NCI-H69 (cell line): Measurements from ENCODE around the gene SPATA19.

Experiments used
- DNase-seq: peaks from one replicate; lab custom pipeline; 2025; lab: John Stamatoyannopoulos, UW

Gene SPATA19

DNA sequence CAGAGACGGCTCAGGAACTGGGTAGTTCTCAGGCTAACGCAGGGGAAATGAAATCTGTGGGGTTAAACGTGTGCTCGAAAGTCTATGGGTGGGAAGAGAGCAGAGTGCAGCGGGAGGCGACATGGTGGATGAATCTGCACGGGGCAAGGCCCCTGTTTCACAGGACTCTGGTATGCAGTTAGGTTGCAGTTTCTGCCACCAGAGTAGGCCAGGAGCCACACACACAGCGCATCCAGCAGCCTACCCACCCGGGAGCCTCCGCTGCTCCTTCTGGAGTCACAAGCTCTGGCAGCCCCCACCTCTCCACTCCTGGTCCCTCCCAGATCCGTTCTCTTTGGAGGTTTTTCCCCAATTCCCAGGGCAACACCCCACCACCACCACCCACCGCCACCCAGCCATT, 27.0 kb downstream of the SPATA19 start:
- DNase-seq: no peak

GRCh38 chr11:133817449-133817848, 27.9 kb downstream of the SPATA19 start:
- DNase-seq: no peak

- no peak for DNase-seq
Observed at GRCh38 chr11:133816146-133816870, 29.0 kb downstream of the SPATA19 start.

GRCh38 chr11:133815636-133816035, 29.7 kb downstream of the SPATA19 start:
- peak; percentile 33 for DNase-seq

GRCh38 chr11:133814588-133815100, 30.7 kb downstream of the SPATA19 start:
- no peak for DNase-seq

- peak; percentile 7 for DNase-seq
Observed at GRCh38 chr11:133811850-133812685, 33.2 kb downstream of the SPATA19 start.

DNA sequence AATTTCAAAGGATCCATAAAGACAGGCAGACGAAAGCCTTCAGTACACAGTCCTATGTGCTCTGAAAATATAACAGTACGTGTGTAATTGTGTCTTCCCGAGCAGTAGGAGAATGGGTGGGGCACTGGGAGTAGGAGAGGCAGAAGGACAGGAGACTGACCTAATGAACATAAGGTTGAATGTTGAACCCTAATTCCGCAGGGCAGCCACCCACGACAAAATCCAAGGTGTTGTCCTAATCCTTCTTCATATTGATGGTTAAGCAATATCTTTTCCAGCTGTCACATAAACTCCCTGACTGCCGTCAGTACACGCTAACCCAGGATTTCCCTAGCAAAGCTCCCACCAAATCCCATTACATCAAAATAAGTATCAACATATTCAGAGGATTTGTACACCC, 34.5 kb downstream of the SPATA19 start:
- DNase-seq: no peak

DNA sequence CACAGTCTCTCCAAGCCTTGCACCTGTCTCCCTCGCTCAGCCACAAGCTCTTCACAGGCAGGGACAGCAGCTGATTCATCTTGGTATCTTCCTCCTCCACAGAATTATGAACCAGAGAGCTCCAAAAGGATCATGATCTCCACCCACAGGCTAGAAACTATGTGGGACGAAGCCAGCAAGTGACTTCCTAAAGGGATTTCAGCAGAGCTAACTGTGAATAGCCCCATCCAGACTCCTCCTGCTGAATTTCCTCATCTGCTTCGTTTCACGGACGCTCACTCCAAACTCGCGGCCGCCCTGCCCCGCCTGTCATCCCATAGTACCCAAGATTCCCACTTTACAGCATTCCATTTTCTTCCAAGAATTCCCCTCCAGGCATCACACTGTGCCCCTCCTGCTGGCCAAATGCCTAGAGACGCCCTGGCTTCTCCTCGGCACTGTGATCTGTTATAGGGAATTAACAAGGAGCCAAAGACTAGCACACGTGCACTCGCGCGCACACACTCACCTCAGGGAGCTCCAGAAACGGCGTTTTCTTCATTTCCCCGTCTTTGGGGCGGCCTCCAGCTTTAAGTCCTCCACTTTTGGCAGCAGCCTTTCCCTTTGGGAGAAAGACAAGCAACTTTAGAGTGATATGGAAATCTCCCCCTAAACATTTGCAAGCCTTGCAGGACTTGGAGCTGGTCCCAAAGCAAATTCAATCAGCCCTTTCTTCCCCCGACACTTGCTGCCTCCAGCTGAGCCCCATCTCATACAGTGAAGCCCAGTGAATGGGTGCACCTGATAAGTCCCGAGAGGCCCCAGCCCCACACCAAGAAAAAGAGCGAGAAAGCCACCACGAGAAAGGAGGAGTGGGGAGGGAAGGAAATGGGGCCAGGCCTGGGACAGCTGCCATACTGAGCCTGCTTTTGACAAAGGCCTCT, 35.5 kb downstream of the SPATA19 start:
- DNase-seq: peak; percentile 18

- no peak for DNase-seq
Observed at GRCh38 chr11:133808393-133809140, 36.7 kb downstream of the SPATA19 start.

DNA sequence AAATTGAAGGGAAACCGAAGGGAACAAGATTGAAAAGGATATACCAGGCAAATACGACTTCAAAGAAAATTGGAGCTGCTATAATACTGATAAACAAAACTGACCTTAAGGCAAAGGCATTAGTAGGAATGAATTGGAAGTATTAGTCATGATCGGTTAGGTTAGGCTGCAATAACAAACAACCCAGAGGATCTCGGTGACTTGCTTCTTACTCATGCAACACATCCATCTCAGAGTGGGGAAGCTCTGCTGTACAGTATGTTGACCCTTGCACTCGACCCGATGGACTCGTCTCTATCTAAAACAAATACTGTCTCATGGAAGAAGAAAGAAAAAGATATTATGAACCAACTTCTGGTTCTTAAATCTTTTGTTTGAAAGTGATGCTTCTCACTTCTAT, 42.3 kb downstream of the SPATA19 start:
- DNase-seq: no peak

GRCh38 chr11:133801356-133801755, 44.0 kb downstream of the SPATA19 start:
- DNase-seq: no peak

DNA sequence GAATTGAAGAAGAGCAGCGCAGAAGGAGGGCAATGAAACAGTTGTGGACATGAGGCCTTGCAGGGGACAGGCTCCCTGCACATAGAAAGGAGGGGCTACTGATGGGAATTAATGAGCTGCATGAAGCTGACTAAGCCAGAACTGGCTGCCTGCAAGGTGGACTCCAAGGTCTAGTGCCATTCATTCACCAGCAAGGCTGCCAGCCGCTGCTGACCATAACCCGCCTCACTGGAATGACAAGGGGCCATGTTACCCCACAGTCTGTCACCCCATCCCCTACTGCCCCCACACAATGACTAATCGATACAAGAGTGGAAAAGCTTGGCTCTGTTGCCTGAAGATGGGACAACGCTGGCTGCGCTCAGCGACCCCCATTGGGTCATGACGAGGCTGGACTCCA, 44.6 kb downstream of the SPATA19 start:
- DNase-seq: no peak

- peak; percentile 40 for DNase-seq
Observed at GRCh38 chr11:133797554-133797953, 47.8 kb downstream of the SPATA19 start.

- DNase-seq: no peak
Observed at GRCh38 chr11:133796043-133796795, 49.1 kb downstream of the SPATA19 start.

GRCh38 chr11:133795088-133795487, 50.2 kb downstream of the SPATA19 start:
- no peak for DNase-seq

- DNase-seq: no peak
Observed at GRCh38 chr11:133794205-133794604, 51.1 kb downstream of the SPATA19 start.

GRCh38 chr11:133793271-133794035, 51.9 kb downstream of the SPATA19 start:
- DNase-seq: peak; percentile 83

DNA sequence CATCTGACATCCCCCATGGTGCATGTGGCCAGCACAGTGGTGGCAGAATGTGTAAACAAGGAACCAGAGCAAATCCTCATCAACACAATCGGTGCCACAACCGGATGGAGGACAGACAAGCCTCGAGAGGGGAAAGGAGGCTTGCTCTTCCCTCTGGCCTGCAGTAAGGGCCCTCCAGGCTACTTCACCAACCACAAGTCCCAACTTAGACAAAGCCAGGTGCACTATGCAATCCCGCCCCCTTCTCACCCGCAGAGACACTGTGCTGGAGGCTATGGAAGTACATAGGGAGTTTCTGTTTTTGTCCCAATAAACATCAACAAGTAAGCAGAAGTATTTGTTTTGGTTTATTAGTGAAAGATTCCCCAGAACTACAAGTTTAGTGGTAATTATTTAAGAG, 54.3 kb downstream of the SPATA19 start:
- no peak for DNase-seq
